Transverse colon (tissue), 4 donors: Measurements from ENCODE around the gene TTYH2.

Source experiments
- CTCF ChIP-seq, 5 experiments: fragments of 200-600 bp in 3 of 5; fragments of 450-650 bp in 2 of 5; sonication (generic) in 3 of 5; IDR thresholded peaks; 1 replicate in 2 of 5; 2 replicates in 3 of 5; pipeline ENCODE4 v1.5.1; 2016 to 2017; ENCODE audit warnings: antibody characterized with exemption in 5 of 5, inconsistent platforms in 3 of 5, mild to moderate bottlenecking in 2 of 5, moderate library complexity in 1 of 5
- POLR2A ChIP-seq: fragments of 450-650 bp; IDR thresholded peaks from one replicate; pipeline ENCODE4 v1.6.1; 2016; ENCODE audit warnings: antibody characterized with exemption, mild to moderate bottlenecking, moderate library complexity
- POLR2AphosphoS5 ChIP-seq, 3 donors: sonication (generic); formaldehyde crosslinking; IDR thresholded peaks; one replicate each; pipeline ENCODE4 v1.6.1; 2016; ENCODE audit warnings: antibody characterized with exemption in 3 of 3

- TF ChIP-seq CTCF (IDR thresholded peaks at IDR 0.05) = no peak
- TF ChIP-seq POLR2A = no peak
- TF ChIP-seq POLR2AphosphoS5 (IDR thresholded peaks at IDR 0.05) = no peak
Observed at GRCh38 chr17:74262601-74263000, 49.2 kb downstream of the TTYH2 start.
